Middle frontal gyrus (tissue), 1 donor: Measurements from ENCODE around the gene AKR1C2.
"Not testable (repeated sequence)": the region's sequence is repeated elsewhere in the genome, so short reads cannot be mapped to it uniquely, and the experiment has no call there.

Source experiments
- DNase-seq: peaks from one replicate; pipeline ENCODE4 v3.0.0-alpha.2; 2015; ENCODE audit warnings: low spot score; ENCODE audit errors: extremely low spot score

The AKR1C2 gene

DNA sequence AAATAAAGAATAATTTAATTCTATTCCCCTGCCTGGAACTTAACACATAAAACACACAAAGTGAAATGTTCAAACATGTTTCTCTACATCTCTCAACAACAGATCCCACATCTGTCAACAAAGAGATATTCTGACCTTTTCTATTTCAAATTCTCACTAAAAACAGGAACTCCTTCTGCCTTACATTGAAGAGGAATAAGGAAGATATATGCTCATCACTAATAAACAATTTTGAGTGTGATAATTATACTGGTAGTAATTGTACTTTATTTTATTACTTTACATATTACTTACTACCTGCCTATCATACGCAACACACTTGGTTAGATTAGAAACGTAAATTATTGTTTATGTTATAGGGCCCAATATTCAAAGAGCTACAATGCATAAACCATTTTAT, 13.4 kb downstream of the AKR1C2 start:
- no peak for DNase-seq

- DNase-seq: not testable (repeated sequence)
Observed at GRCh38 chr10:4988000-4988641, 15.5 kb downstream of the AKR1C2 start.

GRCh38 chr10:4984971-4985594, 18.6 kb downstream of the AKR1C2 start:
- DNase-seq: no peak

DNA sequence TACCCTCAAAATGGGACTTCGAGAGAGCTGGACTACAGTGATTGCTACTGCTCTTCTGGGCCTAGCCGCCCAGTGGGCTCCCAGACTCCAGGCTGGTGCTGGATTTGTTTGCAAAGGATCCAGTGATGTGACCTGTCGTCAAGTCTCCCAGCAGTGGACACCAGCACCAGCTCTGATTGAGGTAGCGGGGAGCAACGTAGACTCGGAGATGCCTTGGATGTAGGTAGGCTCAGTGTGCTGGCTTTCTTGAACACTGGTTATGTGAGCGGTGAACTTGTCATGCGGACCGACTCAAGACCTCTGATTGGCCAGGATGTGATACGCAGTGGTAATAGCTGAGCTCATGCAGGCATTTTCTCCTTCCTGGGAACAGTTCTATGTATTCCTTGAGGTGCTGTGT, 19.4 kb downstream of the AKR1C2 start:
- DNase-seq: no peak

GRCh38 chr10:4983615-4984216, 19.9 kb downstream of the AKR1C2 start:
- DNase-seq: no peak

DNA sequence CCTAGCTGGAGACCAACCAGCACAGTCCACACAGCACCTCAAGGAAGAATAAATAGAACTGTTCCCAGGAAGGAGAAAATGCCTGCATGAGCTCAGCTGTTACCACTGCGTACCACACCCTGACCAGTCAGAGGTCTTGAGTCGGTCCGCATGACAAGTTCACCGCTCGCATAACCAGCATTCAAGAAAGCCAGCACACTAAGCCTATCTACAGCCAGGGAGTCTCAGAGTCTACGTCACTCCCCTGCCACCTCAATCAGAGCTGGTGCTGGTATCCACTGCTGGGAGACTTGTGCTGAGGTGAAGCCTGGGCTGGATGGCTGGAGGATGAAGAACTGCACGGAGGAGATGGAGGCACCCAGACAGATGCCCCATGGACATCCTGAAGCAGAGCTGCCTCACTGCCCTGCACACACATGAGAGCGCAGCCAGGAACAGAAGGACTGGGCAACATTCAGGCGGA, 20.9 kb downstream of the AKR1C2 start:
- DNase-seq: no peak

DNA sequence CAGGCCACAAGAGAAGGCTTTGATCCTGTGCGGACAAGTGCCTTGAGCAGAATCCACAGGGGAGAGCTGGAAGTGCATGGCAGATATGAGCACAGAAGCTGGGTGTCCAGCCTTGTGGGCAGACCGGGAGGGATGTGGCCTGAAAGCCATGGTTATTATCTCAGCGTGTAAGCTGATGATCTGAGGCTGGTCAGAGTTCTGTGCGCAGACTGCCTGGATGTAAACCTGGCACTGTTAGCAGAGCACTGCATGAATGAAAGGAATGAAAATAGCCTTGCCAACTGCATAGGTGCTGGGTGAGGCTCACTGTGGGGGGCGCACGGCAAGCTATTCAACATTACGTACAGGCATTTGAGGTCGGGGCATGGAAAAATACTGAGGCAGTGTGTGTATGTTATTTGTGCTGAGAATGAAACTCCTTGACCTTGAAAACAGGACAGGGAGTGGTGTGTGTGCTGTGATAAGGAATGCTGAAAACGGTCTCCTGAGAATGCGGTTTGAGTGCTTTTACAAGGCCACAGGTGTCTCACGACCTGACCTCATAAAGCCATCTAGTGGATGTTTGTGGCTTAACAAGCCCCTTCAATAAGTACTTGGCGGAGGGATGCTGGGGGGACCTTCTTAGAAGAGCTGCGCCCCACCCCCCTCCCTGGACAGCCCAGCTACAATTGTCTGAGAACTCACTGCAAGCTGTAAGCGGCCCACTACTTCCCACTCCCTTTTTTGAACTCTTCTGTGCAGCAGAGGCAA, 21.8 kb downstream of the AKR1C2 start:
- DNase-seq: no peak

- no peak for DNase-seq
Observed at GRCh38 chr10:4980793-4981192, 22.9 kb downstream of the AKR1C2 start.

DNA sequence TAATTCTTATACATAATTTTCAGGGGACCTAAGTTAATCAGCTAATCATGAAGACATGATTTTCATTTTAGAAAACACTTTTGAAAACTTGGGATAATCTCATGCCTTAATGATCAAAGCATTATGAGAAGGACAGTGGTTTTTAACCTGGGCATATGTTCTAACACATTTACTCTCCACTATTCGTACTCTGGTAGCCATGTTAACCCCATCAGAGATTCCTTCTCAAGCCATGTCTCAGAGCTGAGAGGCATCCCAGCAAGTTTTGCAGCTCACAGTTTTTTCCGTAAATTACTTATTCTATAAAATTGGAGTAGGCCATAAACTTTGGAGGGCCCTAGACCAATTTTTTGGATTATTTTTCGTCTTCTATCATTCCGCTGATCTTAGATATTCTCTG, 24.8 kb downstream of the AKR1C2 start:
- DNase-seq: no peak

GRCh38 chr10:4977025-4977424, 26.6 kb downstream of the AKR1C2 start:
- DNase-seq: no peak

- DNase-seq: not testable (repeated sequence)
Observed at GRCh38 chr10:4974400-4974799, 29.3 kb downstream of the AKR1C2 start.

- not testable (repeated sequence) for DNase-seq
Observed at GRCh38 chr10:4973294-4973693, 30.4 kb downstream of the AKR1C2 start.

DNA sequence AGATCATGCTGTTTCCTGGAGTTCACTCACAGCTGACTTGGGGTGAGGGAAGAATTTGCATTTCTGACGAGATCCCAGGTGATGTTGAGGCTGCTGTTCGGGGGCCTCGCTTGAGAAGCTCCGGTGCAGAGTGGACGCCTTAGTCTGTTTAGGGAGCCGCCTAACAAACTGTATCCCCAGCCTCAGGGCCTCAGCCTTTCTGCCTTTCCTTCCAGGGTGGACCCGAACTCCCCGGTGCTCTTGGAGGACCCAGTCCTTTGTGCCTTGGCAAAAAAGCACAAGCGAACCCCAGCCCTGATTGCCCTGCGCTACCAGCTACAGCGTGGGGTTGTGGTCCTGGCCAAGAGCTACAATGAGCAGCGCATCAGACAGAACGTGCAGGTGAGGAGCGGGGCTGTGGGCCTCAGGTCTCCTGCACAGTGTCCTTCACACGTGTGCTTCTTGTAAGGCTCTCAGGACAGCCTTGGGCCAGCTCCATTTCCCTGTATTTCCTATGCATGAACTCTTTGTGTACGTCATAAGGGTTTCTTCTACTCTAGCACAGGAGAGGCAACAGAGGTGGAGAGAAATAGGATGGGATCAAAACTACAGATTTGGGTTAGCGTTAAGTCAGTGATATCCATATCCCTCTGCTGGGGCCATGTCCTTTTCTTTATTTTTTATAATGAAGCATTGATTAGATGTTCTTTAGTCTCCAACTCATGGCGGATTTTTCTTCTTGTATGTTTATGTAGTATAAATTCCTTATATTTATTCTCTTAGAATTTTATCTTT, 31.1 kb downstream of the AKR1C2 start:
- DNase-seq: not testable (repeated sequence)

- DNase-seq: not testable (repeated sequence)
Observed at GRCh38 chr10:4970362-4970761, 33.3 kb downstream of the AKR1C2 start.

DNA sequence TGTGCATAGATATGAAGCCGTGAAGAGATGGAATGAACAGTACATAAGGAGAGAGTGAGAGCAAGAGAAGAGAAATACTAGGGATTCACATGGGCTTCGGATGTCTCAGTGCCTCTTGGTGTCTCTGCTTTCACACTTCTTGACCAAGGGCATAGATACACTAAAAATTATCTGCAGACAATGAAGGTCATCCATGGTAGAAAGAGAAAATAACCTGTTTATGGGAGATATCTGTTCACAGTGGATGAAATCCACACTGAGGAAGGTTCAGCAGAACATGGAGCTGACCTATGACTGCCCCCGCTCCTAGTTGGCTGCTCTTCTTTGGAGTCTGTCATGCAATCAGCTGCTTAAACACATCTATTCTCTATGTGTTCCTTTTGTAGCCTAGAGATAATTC, 34.4 kb downstream of the AKR1C2 start:
- DNase-seq: not testable (repeated sequence)

DNA sequence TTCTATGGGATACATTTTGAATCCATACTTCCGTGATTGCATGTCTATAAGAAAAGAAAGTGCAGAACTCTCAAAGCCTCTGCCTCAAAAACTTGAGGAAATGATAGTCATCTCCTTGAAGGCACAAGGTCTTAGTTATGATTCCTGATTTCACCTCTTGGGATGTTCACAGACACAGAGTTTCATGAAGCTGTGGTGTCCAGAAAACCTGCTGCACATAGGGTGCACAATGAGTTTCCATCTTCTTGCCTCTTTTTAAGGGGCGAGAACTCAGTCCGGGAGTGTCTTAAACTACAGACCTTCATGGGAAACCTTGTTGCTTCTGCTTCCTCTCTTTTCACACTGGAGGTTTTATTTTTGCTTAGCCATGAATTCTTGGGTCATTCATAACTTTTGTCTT, 36.5 kb downstream of the AKR1C2 start:
- not testable (repeated sequence) for DNase-seq

DNA sequence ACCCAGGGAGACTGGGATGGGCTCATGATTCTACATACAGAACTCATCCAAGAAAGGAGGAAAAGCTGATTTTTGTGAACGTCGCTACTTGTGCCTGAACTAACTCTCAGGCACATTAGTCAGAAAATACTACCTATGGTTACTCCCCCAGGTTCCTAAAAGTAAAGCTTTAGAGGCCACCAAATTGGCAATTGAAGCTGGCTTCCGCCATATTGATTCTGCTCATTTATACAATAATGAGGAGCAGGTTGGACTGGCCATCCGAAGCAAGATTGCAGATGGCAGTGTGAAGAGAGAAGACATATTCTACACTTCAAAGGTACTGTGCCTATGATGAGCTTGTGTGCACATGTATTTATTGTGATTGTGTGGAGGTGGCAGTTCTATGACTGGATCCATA, 37.9 kb downstream of the AKR1C2 start:
- DNase-seq: not testable (repeated sequence)

DNA sequence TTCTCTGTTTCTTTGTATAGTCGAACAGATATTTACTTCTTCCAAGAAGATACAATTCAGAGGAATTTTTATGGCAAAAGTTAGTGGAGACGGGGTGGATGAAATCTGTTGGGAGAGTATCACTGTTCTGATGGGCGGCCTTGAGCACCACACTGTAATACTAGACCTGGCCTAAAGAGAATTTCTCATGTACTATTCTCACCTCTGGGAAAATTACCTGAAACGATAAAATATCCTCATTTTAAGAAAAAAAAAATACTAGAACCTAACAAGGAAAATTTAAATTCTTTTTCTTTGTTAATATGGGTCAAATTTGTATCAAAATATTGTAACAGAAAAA, 39.9 kb downstream of the AKR1C2 start:
- not testable (repeated sequence) for DNase-seq

DNA sequence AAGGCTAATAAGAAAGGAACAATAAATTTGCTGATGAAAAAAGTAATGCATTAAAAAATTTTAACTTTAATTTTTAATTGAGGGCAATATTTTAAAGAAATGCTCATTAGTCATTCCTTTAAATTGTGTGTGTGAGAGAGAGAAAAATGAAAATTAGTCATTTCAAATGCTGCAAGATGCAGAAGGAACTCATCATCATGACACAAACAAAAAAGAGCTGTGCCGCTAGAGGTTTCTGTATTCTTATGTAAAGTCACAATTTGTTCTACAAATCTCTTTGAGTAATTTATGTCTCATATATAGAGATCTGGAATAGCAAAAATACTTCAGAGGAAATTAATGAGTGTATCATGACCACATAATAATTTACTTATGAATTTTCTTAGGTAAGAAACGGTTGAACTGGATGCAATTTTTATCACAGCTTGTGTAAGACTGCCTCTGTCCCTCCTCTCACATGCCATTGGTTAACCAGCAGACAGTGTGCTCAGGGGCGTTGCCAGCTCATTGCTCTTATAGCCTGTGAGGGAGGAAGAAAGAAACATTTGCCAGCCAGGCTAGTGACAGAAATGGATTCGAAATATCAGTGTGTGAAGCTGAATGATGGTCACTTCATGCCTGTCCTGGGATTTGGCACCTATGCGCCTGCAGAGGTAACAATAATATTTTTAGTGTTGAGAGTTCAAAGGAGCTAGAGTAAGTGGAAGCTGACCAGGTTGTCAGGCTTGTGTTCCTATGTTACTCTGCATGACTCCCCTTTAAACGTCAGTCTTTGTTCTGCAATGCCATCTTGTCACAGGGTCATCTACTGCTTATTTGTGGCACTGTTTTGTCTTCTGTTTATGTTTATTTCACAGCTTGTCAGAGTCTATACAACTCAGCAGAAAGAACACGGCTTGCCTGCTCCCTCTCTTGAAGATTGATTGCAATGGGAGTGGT, 40.5 kb downstream of the AKR1C2 start, which contains the start of gene AKR1C1:
Gene AKR1C1, plus strand, starts transcription at position 540 of the 939 bp plus-strand sequence. Its CDS starts 30 bp downstream, at position 570.
- not testable (repeated sequence) for DNase-seq

GRCh38 chr10:4962308-4962707, 41.3 kb downstream of the AKR1C2 start:
- DNase-seq: not testable (repeated sequence)
